Astrocyte of the hippocampus (primary cell): ENCODE results near the gene GALNT1.

ENCODE experiments used
- DNase-seq: peaks from one replicate; pipeline ENCODE4 v3.0.0; 2011; ENCODE audit warnings: low read depth, low spot score

Gene GALNT1

GRCh38 chr18:35716169-35716831 is 134.8 kb downstream of the GALNT1 start:
- DNase-seq, result no peak

GRCh38 chr18:35717182-35717581 is 135.6 kb downstream of the GALNT1 start:
- no peak for DNase-seq

GRCh38 chr18:35721431-35722081 is 140.0 kb downstream of the GALNT1 start:
- no peak for DNase-seq

DNA sequence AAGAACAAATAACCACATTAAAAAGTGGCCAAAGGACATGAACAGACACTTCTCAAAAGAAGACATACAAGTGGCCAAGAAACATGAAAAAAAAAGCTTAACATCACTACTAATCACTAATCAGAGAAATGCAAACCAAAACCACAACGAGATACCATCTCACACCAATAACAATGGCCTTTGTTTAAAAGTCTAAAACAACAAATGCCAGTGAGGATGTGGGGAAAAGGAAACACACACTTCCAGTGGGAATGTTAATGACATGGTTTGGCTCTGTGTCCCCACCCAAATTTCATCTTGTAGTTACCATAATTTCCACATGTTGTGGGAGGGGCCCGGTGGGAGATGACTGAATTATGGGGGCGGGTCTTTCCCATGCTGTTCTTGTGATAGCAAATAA is 147.1 kb downstream of the GALNT1 start:
- DNase-seq, result no peak

DNA sequence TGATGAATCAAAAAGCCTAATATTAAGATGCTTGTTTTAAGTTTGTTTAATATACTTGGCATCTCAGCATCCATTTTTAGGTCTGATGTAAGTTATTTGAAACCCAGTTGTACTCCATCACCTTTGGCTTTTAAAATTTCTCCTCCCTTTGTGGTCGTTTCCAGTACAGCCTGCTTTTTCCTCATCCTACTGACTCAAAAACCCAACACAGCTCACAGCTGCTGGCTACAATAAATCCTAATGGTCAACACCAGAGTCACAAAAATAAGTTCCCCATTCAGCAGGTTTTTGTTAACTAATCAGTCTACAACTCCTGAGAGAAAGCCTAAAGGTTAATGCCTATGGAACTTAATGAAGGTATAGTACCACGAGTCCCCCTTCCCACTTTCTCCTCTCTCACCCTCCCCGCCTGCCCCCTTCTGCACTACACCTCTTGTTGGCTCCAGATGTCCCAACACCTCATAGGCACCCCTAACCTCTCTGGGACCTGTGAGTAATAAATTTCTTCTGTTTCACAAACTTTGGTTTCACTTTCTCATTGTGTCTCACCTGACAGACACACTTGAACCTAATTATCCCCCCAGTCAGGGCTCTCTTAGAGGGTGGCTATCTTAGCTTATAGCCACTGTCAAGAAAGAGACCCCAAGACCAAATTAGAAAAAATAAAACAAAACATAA is 148.6 kb downstream of the GALNT1 start:
- DNase-seq, result no peak

DNA sequence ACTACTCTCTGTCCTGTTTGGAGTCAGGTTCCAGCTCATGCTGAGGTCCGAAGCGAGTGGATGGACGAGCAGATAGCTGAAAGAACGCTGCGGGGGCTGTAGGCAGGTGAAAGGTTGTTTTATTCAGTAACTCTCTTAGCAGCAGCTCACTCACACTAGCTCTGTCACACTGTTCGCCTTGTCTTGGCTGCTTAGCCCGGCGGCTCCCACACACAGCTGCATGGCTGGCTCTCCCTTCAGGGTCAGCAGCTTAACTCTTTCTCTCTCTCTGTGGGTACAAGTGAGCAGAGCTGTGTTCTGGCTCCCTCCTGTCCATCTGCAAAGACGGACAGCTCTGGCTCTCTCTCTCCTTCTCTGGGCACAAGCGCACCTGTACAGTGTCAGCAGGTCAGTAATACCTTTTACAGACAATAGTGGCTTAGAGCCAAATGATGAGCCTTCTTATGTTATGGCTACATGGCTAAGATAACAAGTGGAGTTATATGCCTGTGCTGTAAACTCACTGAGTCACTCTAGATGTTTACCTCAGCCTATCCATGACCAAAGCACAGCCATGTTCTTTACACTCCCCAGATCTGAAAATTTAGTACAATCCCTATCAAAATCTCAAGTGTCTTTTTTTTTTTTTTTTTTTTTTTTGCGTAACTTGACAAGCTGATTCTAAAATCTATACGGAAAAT is 149.3 kb downstream of the GALNT1 start:
- no peak for DNase-seq

- DNase-seq, result no peak
Observed at GRCh38 chr18:35731701-35732100, 150.2 kb downstream of the GALNT1 start.

DNA sequence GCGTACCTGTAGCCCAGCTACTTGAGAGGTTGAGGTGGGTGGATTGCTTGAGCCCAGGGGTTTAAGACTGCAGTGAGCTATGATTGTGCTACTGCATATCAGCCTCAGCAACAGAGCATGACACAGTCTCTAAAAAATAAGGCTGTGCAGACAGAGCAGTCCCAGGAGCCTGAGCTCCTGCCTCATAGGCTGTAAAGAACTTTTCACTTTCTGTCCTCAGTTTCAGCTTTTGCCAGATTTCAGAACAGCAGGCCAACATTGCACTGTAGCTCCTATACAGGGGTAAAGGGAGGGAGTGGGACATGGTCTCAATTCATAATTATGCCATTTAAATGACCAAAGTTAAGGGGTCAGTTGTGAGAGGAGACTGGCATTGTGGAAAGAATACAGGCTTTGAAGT is 150.6 kb downstream of the GALNT1 start:
- DNase-seq, result no peak

- DNase-seq, result peak; percentile 77
Observed at GRCh38 chr18:35732636-35733035, 151.1 kb downstream of the GALNT1 start.

GRCh38 chr18:35733408-35733807 is 151.9 kb downstream of the GALNT1 start:
- no peak for DNase-seq

DNA sequence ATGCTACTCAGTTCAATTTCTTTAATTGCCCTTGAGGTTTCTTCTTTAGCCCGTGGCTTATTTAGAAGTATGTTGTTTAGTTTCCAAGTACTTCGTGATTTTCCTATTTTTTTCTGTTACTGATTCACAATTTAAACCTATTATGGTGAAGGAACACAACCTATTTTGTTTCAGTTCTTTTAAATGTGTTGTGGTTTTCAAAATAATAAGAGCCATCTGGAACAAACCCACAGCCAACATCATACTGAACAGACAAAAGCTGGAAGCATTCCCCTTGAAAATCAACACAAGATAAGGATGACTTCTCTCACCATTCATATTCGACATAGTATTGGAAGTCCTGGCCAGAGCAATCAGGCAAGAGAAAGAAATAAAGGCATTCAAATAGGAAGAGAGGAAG is 155.2 kb downstream of the GALNT1 start:
- no peak for DNase-seq

DNA sequence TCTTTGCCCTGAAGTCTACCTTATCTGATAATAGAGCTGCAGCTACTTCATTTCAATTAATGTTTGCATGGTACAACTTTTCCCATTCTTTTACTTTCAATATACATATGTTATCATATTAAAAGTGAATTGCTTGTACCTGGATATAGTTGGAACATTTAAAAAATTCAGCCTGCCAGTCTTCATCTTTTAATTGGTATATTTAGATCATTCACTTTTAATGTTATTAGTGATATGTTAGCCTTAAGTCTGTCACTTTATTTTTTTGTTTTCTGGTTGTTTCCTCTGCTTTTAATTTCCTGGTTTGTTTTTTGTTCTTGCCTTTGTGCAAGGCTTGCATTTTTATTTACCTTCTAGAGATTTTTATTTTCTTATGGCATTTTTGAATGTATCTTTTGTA is 158.2 kb downstream of the GALNT1 start:
- no peak for DNase-seq

GRCh38 chr18:35740656-35741055 is 159.1 kb downstream of the GALNT1 start:
- peak; percentile 48 for DNase-seq

- peak; percentile 32 for DNase-seq
Observed at GRCh38 chr18:35743916-35744315, 162.4 kb downstream of the GALNT1 start.

GRCh38 chr18:35745814-35746213 is 164.3 kb downstream of the GALNT1 start:
- no peak for DNase-seq

GRCh38 chr18:35746826-35747339 is 165.3 kb downstream of the GALNT1 start:
- DNase-seq, result no peak

DNA sequence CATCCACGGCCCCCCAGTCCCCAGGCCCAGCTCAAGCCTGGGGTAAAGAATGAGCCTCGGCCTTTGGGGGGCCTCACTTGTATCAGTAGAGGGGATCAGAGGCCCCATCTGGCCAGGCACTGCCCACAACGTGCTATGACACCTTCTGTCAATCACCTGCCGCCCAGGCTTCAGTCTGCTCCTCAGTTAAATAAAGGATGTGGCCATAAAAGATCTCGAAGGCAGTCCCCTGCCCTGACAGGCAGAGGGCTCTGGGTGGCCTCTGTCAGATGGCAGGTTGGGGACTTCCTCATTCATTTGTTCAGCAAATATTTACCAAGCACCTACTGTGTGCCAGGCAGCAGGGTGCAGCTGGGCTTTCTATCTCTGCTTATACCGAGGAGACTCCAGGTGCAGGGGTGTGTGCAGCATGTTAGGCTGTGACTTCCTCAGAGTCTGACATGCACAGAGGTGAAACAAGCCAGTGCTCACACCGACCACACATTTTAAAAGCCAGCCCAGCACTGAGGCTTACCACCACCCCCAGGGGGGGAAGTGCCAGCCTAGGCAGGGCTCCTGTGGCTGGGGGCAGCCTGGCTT is 166.4 kb downstream of the GALNT1 start:
- no peak for DNase-seq

DNA sequence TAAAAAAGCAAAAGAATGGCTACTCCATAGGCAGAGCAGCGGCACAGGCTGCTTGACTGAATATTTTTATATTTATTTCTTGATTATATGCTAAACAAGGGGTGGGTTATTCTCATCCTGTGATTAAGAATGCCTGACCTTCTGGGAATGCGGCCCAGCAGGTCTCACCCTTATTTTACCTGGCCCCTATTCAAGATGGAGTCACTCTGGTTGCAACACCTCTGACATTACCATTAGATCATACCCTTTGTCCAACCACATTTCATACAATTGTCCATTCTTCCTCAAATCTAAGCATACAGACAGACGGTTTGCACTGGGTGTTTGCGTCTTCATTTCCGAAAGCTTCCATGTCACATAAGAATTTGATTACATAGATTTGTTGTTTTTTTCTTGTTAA is 168.2 kb downstream of the GALNT1 start:
- peak; percentile 38 for DNase-seq

DNA sequence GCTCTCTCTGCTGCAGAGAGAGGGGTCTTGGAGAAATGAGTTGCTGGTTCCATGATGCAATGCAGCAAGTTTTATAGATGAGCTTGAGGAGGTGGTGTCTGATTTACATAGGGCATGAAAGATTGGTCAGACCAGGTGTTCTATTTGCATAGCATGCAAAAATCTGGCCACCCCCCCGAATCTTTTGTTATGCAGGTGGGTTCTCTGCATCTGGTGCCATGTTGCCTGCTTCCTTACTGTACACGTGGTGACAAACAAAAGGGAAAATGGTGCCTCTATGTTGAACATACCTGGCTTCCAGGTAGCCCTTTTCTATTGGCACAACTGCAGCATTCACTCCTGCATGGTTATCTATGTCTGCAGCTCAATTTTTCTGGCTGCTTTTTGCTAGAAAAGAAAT is 169.4 kb downstream of the GALNT1 start:
- DNase-seq, result no peak

DNA sequence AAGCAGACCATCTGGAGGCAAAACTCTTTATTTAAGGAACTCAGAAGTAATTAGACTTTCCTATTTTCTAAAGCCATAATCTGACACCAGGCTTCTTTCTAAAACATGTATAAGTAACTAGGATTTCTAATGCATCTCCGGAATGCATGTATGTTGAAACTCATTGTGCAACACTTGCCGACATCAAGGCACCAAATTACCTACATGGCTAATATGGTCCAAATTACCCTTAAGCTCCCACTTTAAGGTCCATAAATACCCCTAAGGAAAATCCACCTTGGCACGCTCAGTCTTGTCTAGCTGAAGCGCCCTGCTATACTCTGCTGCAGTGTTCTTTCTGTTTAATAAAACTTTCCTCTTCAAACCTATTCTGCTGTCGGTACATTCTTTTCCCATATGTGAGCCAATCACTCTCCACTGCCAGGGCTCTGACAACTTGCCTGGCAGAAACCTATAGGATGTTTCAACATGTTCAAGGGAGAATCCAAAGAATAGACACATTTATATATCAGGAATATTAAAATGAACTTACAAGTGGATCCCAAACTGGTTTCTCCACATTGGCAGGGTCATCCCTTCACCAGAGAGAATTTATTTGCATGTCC is 171.9 kb downstream of the GALNT1 start:
- no peak for DNase-seq

DNA sequence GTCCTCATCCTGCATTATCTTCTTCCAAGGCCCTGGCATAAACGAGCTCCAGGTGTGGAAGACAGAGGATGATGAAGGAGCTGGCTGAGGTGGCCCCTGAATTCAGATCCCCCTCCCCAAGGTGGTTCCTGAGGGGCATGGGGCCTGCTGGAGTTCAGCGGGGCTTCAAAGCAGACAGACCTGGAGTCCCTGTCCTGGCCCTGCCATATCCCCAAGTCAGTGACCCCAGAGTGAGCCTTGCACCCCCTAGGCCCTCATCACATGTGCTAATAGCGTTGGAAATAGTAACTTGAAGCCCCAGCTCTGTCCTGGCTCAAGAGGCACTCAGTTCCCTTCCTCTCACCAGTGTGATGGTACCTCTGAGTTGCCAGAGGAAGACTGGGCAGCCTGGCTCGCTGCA is 172.9 kb downstream of the GALNT1 start:
- DNase-seq, result no peak
